Thymus (tissue), 11 donors: ENCODE data around the gene TTC32. TPM values are rescaled to one million over a fixed set of nuclear protein-coding genes. Genes with fewer than 3 reads are reported as not detected.

ENCODE experiments used
- DNase-seq, 9 donors: peaks; one replicate each; pipeline ENCODE4 v3.0.0-alpha.2; 2013; ENCODE audit warnings: low spot score in 9 of 9, low read depth in 6 of 9, missing footprints in 1 of 9
- H3K27ac ChIP-seq, 2 donors: one replicate each; pipeline ENCODE4 v1.5.1; 2013; ENCODE audit warnings: control low read depth in 1 of 2, low read depth in 1 of 2, low read length in 1 of 2, mild to moderate bottlenecking in 1 of 2, moderate library complexity in 1 of 2
- H3K27me3 ChIP-seq, 2 donors: one replicate each; pipeline ENCODE4 v1.5.1; 2013; ENCODE audit warnings: low read length in 1 of 2; ENCODE audit not compliant: control insufficient read depth in 2 of 2, insufficient read depth in 1 of 2
- H3K36me3 ChIP-seq, 2 donors: one replicate each; pipeline ENCODE4 v1.5.1; 2013; ENCODE audit warnings: low read length in 1 of 2, mild to moderate bottlenecking in 1 of 2, moderate library complexity in 1 of 2; ENCODE audit not compliant: control insufficient read depth in 2 of 2, insufficient read depth in 2 of 2
- H3K4me1 ChIP-seq, 2 donors: one replicate each; pipeline ENCODE4 v1.5.1; 2013; ENCODE audit warnings: low read length in 2 of 2; ENCODE audit not compliant: control insufficient read depth in 2 of 2, insufficient read depth in 2 of 2
- H3K4me3 ChIP-seq, 2 donors: one replicate each; pipeline ENCODE4 v1.5.1; 2013; ENCODE audit warnings: low read length in 2 of 2, control low read depth in 1 of 2, mild to moderate bottlenecking in 1 of 2
- H3K9me3 ChIP-seq, 2 donors: one replicate each; pipeline ENCODE4 v1.5.1; 2013; ENCODE audit warnings: low read length in 1 of 2, mild to moderate bottlenecking in 1 of 2; ENCODE audit not compliant: control insufficient read depth in 2 of 2, insufficient read depth in 1 of 2
- WGBS: extraction: QIAGEN DNeasy Blood & Tissue Kit; methylation state at CpG from one replicate; pipeline ENCODE4 v1.1.7; 2013; 5-methylcytosine and 5-hydroxymethylcytosine counted together
- polyA plus RNA-seq: library from polyadenylated mRNA; stranded (reverse); fragments of 200-250 nt; gene quantifications from one replicate; pipeline ENCODE4 v1.2.3, GENCODE V29; 2013
- total RNA-seq: library from RNA; stranded (reverse); fragments of 120-200 nt; gene quantifications from one replicate; pipeline ENCODE4 v1.2.4, GENCODE V29; 2013
- donor health status: healthy.

Gene TTC32
- total and polyA plus RNA-seq, 2 donors: 26.0 to 93.2 TPM

- Histone ChIP-seq H3K27me3 (peaks cover 0 to 4% of the 10 kb centered on the region in 2 donors), H3K27ac (no peak overlapping the region), H3K9me3 (no peaks in the 10 kb centered on the region), H3K36me3 (no peaks in the 10 kb centered on the region), H3K4me1 (no peaks in the 10 kb centered on the region), H3K4me3 (no peak overlapping the region)
- no peak for DNase-seq
- WGBS: 70% methylated on average over 7 of the region's 7 CpGs
Measured at GRCh38 chr2:19851116-19851695, 50.6 kb downstream of the TTC32 start.

GRCh38 chr2:19850056-19851050 is 51.4 kb downstream of the TTC32 start:
- no peak for DNase-seq
- 92% methylated on average over 14 of the region's 14 CpGs for WGBS

DNA sequence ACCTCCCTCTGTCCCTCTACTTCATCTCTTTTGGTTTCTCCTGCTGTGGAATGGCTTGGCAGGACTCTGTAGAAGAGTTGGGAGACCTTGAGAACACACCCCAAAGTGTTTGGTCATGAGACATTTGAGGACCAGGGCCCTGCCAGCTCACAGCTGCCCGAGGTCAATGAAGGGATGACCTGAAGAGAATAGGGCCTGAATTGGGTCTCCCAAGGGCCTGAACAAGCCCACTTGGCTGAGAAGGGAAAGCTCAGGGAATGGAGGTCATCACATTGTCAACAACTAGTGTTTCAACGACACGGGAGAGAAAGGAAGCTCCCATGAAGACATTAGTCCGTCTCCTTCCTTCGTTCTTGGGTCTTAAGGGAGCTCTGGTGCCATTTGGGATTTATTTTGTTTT is 52.8 kb downstream of the TTC32 start:
- WGBS: 93% methylated on average over 5 of the region's 5 CpGs
- Histone ChIP-seq H3K27ac (no peak overlapping the region), H3K27me3 (no peaks in the 10 kb centered on the region), H3K9me3 (no peaks in the 10 kb centered on the region), H3K36me3 (no peaks in the 10 kb centered on the region), H3K4me1 (no peaks in the 10 kb centered on the region), H3K4me3 (no peak overlapping the region)
- DNase-seq: no peak

More at GRCh38 chr2:19850056-19851050, 51.4 kb downstream of the TTC32 start:
- Histone ChIP-seq H3K4me3 (no peak overlapping the region), H3K27me3 (no peaks in the 10 kb centered on the region), H3K9me3 (no peaks in the 10 kb centered on the region), H3K27ac (no peak overlapping the region), H3K4me1 (no peaks in the 10 kb centered on the region), H3K36me3 (no peaks in the 10 kb centered on the region)

DNA sequence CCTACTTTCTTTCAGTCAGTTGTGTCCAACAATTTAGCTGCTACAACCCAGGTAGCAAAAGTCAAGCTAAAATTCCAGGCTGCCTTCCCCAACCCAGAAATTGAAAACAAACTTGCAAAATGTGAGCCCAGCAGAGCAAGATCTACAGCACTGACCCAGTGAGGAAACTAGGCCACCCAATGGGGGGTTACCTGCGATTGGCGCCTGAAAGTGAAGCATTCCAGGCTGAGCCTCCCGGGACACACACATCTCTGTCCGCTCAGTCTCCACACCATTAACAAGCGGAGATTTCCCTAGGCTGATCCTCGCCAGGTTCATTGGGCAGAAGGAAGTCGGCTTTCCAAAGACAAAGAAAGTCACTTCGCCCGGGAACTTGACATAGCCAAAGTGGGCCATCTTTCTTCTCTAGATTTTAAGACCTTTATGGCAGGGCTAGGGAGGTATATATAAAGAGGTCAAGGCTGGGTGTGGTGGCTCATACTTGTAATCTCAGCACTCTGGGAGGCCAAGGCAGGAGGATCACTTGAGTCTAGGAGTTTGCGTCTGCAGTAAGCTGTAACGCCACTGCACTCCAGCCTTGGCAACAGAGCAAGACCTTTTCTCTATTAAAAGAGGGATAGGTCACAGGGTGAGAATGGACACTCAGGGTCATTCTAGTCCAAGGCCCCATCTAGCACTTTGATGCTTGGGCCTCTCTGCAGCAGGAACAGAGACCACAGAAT is 53.6 kb downstream of the TTC32 start:
- Histone ChIP-seq H3K9me3 (no peaks in the 10 kb centered on the region), H3K4me3 (no peak overlapping the region), H3K27me3 (no peaks in the 10 kb centered on the region), H3K36me3 (no peaks in the 10 kb centered on the region), H3K4me1 (no peaks in the 10 kb centered on the region), H3K27ac (no peak overlapping the region)
- no peak for DNase-seq
- WGBS: 92% methylated on average over 11 of the region's 11 CpGs

DNA sequence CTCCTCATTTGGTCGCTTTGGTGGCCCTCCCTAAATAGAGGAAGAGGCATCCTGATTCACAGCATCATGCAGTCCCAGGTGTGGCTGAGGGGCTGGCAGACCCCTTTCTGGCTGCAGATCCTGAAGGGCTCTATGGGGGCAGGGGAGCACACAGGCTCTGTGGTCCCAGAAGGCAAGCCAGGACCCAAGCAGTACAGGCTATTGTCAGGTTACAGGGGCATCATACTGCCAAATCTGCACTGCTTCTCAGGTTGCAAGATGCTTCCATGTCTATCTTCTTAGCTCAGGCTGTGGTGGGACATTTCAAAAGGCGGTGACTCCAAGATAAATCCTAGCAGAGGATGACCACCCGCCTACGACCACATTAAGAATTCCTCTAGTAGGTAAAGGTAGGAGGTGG is 54.3 kb downstream of the TTC32 start:
- DNase-seq: no peak
- Histone ChIP-seq H3K27ac (no peak overlapping the region), H3K4me1 (no peaks in the 10 kb centered on the region), H3K27me3 (no peaks in the 10 kb centered on the region), H3K36me3 (no peaks in the 10 kb centered on the region), H3K4me3 (no peak overlapping the region), H3K9me3 (peaks cover 0 to under 1% of the 10 kb centered on the region in 2 donors)
- WGBS: 96% methylated on average over 4 of the region's 4 CpGs

Other genes with a start within 250 kb of the TTC32 start
- gene WDR35, start 88.1 kb upstream of the TTC32 start, total RNA-seq: 8.4 TPM
- gene WDR35, start 88.1 kb upstream of the TTC32 start, polyA plus RNA-seq: 6.9 TPM
- gene MATN3, start 110.7 kb upstream of the TTC32 start, total RNA-seq: 0.05 TPM
- gene MATN3, start 110.7 kb upstream of the TTC32 start, polyA plus RNA-seq: 0.91 TPM
- gene LAPTM4A, start 149.6 kb upstream of the TTC32 start, total RNA-seq: 47.6 TPM
- gene LAPTM4A, start 149.6 kb upstream of the TTC32 start, polyA plus RNA-seq: 168 TPM